GM12864 (cell line): Measurements from ENCODE around the gene STK33.
A peak's percentile ranks its signal among the peaks of the same experiment; 100 is the strongest.

Source experiments
- DNase-seq: peaks from one replicate; pipeline ENCODE4 v3.0.0-alpha.2; 2011; ENCODE audit warnings: low read depth
- H3K4me3 ChIP-seq: 2 replicates; pipeline ENCODE4 v1.5.1; 2011; ENCODE audit warnings: mild to moderate bottlenecking, low read depth, low read length, control low read depth
- TF ChIP-seq, protein P1 (sequence below): IDR thresholded peaks from 2 replicates; pipeline ENCODE4 v1.5.1; 2011; ENCODE audit warnings: low read depth, mild to moderate bottlenecking, moderate library complexity, low read length, control low read depth, inconsistent platforms; ENCODE audit errors: missing control alignments

Gene STK33

GRCh38 chr11:8544807-8545206 is 49.2 kb downstream of the STK33 start:
- H3K4me3 ChIP-seq = no peak overlapping the region
- no peak for DNase-seq
- TF ChIP-seq, protein P1, sequence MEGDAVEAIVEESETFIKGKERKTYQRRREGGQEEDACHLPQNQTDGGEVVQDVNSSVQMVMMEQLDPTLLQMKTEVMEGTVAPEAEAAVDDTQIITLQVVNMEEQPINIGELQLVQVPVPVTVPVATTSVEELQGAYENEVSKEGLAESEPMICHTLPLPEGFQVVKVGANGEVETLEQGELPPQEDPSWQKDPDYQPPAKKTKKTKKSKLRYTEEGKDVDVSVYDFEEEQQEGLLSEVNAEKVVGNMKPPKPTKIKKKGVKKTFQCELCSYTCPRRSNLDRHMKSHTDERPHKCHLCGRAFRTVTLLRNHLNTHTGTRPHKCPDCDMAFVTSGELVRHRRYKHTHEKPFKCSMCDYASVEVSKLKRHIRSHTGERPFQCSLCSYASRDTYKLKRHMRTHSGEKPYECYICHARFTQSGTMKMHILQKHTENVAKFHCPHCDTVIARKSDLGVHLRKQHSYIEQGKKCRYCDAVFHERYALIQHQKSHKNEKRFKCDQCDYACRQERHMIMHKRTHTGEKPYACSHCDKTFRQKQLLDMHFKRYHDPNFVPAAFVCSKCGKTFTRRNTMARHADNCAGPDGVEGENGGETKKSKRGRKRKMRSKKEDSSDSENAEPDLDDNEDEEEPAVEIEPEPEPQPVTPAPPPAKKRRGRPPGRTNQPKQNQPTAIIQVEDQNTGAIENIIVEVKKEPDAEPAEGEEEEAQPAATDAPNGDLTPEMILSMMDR = no peak

- DNase-seq = no peak
- TF ChIP-seq, protein P1 = no peak
- H3K4me3 ChIP-seq = no peak overlapping the region
Observed at GRCh38 chr11:8543278-8543677, 50.8 kb downstream of the STK33 start.

- DNase-seq = no peak
Observed at GRCh38 chr11:8541448-8541847, 52.6 kb downstream of the STK33 start.

GRCh38 chr11:8533332-8533731 is 60.7 kb downstream of the STK33 start:
- no peak overlapping the region for H3K4me3 ChIP-seq
- TF ChIP-seq, protein P1 = peak; percentile 30
- DNase-seq = peak; percentile 27

More at GRCh38 chr11:8541448-8541847, 52.6 kb downstream of the STK33 start:
- no peak overlapping the region for H3K4me3 ChIP-seq
- TF ChIP-seq, protein P1 = no peak

DNA sequence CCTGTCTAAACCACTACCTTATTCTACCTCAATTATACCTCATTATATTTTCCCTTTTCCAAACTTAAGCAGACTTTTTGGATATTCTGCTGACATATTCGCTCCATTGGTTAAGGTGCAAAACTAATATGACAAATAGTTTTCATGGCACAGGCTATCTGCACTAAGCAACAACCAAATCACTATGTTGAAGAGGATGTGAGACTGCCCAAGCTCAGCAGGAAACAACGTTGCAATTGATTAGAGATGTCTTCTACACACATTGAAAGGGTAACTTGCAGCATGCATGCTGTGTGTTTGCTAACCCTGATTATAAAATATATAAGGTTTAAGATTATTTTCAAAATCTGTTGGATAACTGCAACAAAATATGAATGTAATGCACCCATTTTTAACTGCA is 61.6 kb downstream of the STK33 start:
- TF ChIP-seq, protein P1 = no peak
- H3K4me3 ChIP-seq = no peak overlapping the region
- DNase-seq = peak; percentile 44

- TF ChIP-seq, protein P1 = no peak
- H3K4me3 ChIP-seq = no peak overlapping the region
- no peak for DNase-seq
Observed at GRCh38 chr11:8531982-8532381, 62.0 kb downstream of the STK33 start.

DNA sequence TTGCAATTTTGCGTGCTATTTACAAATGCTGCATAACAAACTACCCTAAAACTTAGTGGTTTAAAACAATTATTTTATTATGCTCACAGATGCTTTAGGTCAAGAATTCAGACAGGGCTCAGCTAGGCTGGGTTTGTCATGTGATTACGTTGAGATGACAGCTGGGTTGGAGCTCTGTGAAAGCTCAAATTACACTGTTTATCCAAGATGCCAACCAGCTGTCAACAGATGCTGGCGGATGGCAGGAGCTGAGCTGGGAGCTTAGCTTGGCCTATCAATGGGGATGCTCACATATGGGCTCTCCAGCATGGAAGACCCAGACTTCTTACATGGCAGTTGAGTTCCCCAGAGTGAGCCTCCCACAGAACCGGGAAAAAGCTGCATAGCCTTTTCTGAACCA is 62.7 kb downstream of the STK33 start:
- TF ChIP-seq, protein P1 = no peak
- DNase-seq = no peak
- no peak overlapping the region for H3K4me3 ChIP-seq
